HAP-1 (cell line): ENCODE results near the gene PDZRN3.

ENCODE experiments used
- DNase-seq, 2 experiments: peaks; one replicate each; pipeline ENCODE4 v3.0.0-alpha.2; 2016 to 2020; ENCODE audit warnings: low spot score in 2 of 2
- H3K27me3 ChIP-seq: fragments of 250-450 bp; sonication (Bioruptor Pico); 2 replicates; pipeline ENCODE4 v1.5.1; 2020; ENCODE audit warnings: low read depth, mild to moderate bottlenecking, moderate library complexity
- H3K36me3 ChIP-seq: fragments of 250-450 bp; sonication (Bioruptor Pico); replicated peaks from 2 replicates; pipeline ENCODE4 v1.5.1; 2020; ENCODE audit warnings: mild to moderate bottlenecking
- H3K4me1 ChIP-seq: fragments of 250-450 bp; sonication (Bioruptor Pico); 2 replicates; pipeline ENCODE4 v1.5.1; 2020; ENCODE audit warnings: mild to moderate bottlenecking
- H3K4me3 ChIP-seq: fragments of 250-450 bp; sonication (Bioruptor Pico); 2 replicates; pipeline ENCODE4 v1.5.1; 2020; ENCODE audit warnings: mild to moderate bottlenecking, moderate library complexity
- H3K9me3 ChIP-seq: fragments of 250-450 bp; sonication (Bioruptor Pico); 2 replicates; pipeline ENCODE4 v1.5.1; 2020; ENCODE audit warnings: mild to moderate bottlenecking, moderate library complexity
- in situ Hi-C: fragments of 300-500 bp; cut with MboI; formaldehyde crosslinking; loops from 3 replicates; pipeline ENCODE4 v1.14.3; 2020; ENCODE audit warnings: low sequenced_read_pairs, inconsistent platforms, mixed read lengths

The PDZRN3 gene

DNA sequence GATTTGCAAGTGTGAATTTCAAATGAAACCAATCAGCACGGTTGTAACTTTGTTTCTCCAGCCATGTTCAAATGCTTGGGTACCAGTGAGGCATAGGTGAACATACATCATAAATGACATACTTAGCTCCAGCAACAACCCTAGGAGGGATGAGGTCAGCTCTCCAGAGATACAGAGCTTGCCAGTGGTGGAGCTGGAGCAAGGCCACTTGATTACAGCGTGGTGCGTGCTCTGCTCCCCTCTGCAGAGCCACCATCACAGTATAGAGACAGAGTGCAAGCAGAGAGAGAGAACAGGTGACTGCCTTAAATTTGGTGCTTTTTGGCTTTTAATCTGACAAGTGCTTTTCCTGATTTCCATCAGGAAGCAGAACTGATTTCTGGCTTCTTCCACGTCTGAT lies 275.1 kb downstream of the PDZRN3 start:
- Histone ChIP-seq H3K4me3 (no peak overlapping the region), H3K36me3 (no peaks in the 10 kb centered on the region), H3K27me3 (no peaks in the 10 kb centered on the region), H3K4me1 (no peaks in the 10 kb centered on the region), H3K9me3 (no peaks in the 10 kb centered on the region)
- no peak for DNase-seq
- in situ Hi-C loops: no loop called here

DNA sequence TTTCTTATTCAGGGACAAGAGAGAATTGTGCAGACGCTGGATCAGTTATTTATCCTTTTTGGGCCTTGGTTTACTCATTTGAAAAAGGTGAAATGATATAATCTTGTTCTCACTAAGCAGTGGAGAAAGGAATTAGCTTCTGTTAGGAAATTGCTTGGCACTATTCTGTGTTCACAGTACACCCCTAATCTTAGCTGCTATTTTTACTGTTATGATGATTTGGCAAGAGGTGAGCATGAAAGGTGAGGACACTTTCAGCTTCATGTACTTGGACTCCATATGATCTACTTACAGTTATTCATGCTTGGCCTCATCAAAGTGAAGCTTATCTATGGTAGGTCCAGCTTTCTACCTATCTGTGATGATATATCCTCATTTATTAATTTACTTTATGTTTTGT lies 282.7 kb downstream of the PDZRN3 start:
- Histone ChIP-seq H3K4me3 (no peak overlapping the region), H3K9me3 (no peaks in the 10 kb centered on the region; the same call in 1 of the 2 replicates), H3K36me3 (no peaks in the 10 kb centered on the region), H3K27me3 (0 out of 2 replicates have a peak, but pooled peaks cover 3% of the 10 kb centered on the region), H3K4me1 (no peaks in the 10 kb centered on the region)
- no peak for DNase-seq
- in situ Hi-C loops: no loop called here

DNA sequence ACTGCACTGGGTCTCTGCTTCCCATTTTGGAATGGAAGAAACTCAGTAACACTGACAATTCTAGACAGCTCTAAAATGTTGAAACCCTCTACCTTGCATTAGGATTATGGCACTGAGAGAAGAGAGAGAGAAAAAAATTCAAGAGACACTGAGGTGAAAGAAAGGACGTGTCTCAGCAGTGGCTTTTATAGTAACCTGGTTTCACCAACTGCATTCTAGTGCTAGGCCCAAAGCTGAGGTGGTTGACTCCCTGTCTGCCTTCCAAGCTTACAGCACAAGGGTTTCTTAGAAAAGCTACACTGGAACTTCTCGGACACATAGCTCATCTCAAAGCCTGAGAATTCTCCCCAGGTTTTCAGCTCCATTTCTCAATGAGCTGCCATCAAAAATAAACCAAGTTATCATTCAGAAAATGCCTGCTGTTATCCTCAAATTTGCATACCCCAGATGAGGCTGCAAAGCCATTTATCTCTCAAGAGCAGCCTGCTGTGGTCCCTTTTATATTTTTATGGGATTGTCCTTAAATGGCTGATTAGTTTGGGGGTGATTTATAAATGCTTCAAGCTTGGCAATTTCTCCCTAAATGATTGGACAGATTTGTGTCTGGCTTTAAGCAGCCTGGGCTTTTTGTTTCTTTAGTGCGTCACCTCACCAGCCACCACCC lies 283.3 kb downstream of the PDZRN3 start:
- no peak overlapping the region for H3K4me3 ChIP-seq
- H3K27me3 ChIP-seq: 0 out of 2 replicates have a peak, but pooled peaks cover 3% of the 10 kb centered on the region
- H3K36me3 ChIP-seq: no peaks in the 10 kb centered on the region
- no peaks in the 10 kb centered on the region for H3K4me1 ChIP-seq
- no peaks in the 10 kb centered on the region; the same call in 1 of the 2 replicates for H3K9me3 ChIP-seq
- in situ Hi-C loops: no loop called here
- DNase-seq: no peak

DNA sequence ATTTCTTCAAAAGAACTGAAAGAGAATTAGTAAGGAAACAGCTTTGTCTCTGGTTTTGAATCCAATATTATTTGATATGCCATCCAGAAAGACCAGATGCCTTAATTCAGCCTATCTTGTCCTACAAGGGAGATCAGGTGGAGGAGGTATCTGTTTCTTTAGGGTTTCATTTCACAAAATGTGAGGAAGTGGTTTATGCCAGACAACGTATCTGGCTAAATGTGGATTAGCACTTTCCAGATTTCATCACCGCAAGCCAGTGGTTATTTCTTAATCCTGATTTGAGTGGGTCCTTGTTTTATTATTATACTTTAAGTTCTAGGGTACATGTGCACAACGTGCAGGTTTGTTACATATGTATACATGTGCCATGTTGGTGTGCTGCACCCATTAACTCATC lies 292.2 kb downstream of the PDZRN3 start:
- Histone ChIP-seq H3K27me3 (no peaks in the 10 kb centered on the region), H3K4me3 (no peak overlapping the region), H3K4me1 (no peaks in the 10 kb centered on the region), H3K36me3 (no peaks in the 10 kb centered on the region), H3K9me3 (no peaks in the 10 kb centered on the region; the same call in 1 of the 2 replicates)
- no peak for DNase-seq
- in situ Hi-C loops: no loop called here
